Measurements from ENCODE around the gene FXYD2. TPM values are rescaled to one million over a fixed set of nuclear protein-coding genes. Genes with fewer than 3 reads are reported as not detected.
"Not testable (repeated sequence)": the region's sequence is repeated elsewhere in the genome, so short reads cannot be mapped to it uniquely, and the experiment has no call there.

Gene FXYD2
- polyA plus RNA-seq, 3 donors = 504 to 530 (median 517) TPM

DNA sequence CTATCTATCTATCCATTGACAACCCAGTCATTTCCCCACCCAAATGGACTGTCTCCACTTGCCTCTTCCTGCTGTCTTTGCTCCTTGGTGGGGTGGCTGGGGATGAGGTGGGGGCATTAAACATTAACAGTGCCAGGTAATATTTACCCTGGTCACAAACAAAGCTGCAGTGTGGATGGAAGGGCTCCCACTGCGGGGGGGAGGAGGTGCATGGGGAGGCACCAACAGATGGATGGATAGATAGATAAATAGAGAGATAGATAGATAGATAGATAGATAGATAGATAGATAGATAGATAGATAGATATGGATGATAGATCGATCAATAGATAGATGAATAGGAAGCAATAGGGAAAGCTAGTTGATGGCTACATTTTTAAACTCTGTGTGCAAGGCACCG lies 2.3 kb upstream of the FXYD2 start:
- no peak for DNase-seq

GRCh38 chr11:117826190-117826570 lies 1.6 kb upstream of the FXYD2 start:
- no peak for DNase-seq

- no peak for DNase-seq
Observed at GRCh38 chr11:117825538-117826189, 1.1 kb upstream of the FXYD2 start.

DNA sequence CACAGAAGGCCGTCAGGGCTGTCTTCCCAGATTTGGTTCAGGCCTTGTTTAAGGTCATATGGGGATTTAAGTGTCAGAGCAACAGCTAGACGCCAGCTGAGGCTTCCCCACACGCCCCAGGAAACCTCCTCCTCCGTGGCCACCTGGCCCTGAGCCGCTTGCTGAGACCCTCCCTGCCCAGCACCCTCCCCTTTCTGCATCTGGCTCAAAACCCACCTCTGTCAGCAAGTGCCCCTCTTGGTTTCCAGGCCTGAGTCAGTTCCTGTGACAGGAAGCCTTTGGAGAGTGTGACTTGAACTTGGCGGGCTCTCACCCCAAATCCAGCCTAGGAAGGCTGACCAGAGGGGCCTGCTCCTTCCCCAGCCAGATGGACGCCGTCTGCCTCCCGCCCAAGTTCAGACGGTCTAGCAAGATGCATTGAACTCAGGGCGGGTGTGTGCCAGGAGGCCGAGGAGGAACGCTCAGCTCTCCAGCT lies 561 bp downstream of the FXYD2 start:
- no peak for DNase-seq

DNA sequence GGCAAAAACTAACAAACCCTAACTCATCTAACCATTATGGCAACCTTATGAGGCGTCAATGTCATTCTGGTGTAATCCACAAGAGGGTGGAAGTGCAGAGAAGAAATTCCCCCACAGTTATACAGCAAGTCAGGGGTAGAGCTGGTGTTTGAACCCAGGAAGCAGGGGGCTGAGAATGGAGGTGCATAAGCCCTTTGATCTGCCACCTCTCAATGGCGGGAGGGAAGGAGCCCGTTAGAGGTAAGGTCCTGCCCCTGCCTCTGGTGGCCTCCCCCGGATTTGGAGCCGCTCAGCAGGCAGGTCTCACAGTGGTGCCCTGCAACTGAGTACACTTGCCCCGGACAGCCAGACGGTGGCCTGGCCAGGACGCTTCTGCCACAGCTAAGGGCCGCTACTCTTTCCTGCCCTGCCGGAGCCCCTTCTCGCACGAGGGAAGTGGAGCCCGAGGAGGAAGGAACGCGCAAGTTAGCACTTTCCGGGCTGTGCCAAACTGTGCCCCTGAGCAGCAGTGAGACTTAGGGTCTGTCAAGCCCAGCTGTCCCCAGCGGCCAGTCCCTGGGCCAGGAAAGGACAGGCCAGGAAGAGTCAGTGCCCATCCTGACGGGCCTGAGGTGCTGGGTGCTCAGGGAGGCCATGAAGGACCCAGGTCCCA lies 1.1 kb downstream of the FXYD2 start:
- DNase-seq = no peak

DNA sequence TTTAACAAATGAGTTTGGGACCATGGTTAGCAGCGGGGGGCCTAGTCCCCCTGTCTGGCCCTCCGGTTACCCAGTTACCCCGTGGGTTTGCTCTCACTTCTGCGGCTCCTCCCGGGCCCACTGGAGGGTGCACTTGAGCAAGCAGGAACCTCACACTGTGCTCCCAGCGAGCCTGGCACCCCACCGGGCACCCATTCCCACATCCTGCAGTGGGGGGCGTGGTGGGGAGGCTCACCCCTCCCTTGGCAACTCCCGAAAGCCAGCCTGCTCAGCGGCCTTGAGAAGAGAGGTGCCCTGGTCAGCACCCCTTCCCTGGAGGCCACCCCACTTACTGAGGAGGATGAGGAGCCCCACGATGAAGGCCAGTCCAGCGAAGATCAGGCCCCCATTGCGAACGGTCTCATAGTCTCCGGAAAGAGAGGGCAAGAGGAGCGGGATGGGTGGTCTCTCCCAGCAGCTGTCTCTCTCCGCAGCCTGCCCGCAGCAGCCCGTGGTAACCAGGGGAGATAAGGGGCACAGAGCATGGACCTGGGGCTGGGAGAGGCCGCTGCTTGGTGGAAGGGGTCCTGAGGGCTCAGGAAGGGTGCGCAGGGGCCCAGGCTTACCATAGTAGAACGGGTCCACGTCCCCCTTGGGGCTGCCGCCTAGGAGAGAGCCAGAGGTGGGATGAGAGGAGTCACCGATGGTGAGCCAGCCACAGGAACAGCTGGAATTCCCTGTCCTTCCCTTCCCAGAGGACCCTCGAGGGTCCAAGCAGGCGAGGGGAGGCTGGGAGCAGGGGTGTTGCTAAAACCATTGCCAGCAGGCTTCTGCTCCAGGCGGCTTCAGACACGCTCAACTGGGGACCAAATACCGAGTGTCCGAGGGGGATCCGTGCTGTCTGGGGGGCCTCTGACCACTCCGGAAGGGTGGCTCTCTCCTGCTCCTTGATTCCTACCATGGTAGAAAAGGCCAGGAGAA lies 2.2 kb downstream of the FXYD2 start:
- no peak for DNase-seq

DNA sequence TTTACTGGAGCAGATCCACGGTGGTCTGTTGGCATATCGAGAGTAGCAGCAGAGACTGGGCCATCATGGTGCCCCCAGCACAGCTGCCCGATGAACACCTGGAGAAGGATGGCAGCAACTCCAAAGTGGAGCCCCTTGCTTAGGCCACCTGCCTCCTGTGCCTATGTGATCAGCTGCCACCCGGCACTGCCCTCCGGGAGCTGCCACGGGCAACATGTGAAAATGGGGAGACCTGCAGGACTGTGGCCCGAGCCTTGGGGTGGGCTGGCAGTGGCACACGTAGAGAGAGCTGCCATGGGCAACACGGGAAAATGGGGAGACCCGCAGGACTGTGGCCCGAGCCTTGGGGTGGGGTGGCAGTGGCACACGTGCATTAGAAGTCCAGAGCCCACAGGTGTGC lies 3.1 kb downstream of the FXYD2 start:
- no peak for DNase-seq

GRCh38 chr11:117820516-117820915 lies 4.0 kb downstream of the FXYD2 start:
- no peak for DNase-seq

DNA sequence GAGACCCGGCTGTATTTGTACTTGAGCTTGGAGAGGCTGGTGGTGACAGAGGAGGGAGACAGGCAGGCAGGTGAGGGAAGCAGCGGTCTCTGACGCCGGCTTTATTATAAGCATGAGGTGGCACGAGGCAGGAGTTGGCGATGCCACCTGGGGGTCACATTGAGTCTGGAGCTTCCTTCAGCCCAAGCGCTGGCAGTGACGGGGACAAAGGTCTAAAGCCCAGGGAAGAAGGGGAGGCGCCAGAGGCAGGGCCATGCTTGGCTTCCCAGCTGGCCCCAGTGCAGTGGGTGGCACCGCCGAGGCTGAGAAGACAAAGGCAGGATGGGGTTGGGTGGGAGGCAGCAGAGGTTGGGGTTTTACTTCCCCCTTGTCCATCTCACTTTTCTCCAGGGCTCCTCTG lies 4.5 kb downstream of the FXYD2 start:
- no peak for DNase-seq

DNA sequence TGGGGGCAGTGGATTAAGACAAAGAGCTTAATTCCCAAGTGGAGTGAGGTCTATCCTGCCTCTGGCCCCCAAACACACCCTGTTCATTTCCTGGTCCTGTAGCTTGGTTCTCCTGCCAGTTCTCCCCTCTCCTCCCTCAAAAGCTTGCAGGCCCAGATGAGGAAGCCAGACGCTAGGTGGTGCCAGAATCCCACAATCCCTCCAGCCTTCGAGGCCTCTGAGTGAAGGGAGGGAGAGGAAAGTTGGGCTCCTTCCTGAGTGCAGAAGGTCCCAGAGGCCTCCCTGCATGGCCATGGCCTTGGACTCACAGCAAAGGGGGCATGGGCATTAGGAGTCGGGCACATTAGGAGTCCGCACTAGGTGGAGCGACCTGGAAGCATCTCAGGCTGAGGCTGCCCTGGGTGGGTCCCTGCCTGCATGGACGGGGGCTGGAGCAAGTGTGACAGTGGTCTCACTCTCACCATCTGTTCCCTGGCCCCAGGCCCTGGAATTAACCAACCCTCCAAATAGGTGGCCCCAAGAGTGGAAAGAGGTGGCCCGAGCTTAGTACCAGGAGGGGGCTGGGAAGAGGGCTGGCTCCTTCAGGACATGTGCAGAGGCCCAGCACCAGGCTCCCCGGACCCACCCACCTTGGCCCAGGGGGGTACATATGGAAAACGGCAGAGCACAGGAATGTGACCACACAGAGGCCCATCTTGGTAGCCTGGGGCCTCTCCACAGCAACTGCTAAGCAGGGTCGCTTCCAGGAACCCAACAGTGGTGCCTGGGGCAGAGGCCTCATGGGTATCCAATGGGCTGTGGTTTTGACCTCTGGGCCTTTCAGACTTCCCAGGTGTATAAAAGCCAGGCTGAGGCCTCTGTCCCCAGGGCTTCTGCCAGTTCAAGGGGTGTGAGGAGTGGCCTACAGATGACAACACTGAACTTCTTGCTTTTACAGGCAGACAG lies 5.2 kb downstream of the FXYD2 start:
- peak; percentile 86 for DNase-seq

DNA sequence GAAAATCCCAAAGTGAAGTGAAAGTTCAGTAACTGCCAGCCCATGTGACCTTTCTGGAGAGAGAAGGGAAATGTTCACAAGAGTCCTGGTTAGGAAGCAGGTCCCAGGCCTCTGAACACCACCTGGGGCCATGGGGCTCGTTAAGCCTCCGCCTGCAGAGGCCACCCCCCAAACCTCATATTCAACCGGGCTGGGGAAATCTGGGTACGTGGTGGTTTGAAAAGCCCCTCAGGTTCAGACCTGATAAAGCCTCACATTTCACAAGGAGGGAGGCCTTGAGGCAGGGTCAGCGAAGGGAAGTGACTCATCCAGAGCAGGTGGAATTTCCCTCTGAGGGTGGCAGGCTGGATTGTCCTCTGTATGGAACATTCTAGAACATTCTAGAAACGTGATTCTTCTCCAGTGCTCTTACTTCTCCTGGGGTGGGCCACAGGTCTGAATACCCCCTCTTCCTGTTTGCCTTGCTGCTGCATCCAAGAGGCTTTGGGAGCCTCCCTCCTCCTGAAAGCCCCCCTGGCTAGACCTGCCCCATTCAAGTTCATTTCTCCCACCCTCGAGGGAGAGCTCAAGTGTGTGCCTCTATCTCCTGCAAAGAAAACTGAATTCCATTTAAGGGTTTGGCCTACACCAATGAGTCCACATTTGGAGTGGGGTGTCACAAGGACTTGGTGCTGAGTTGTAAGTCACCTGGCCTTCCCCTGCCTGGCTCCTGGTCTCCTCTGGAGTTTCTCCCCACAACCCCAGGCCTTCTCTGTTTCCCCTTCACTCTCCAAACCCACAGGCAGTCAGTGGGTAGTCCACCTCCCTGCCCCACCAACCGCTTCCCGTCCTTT lies 6.3 kb downstream of the FXYD2 start:
- DNase-seq = no peak

- peak; percentile 86 for DNase-seq
Observed at GRCh38 chr11:117817368-117818040, 7.0 kb downstream of the FXYD2 start.

- DNase-seq = no peak
Observed at GRCh38 chr11:117816846-117817367, 7.6 kb downstream of the FXYD2 start.

GRCh38 chr11:117816151-117816741 lies 8.3 kb downstream of the FXYD2 start:
- peak; percentile 86 for DNase-seq

GRCh38 chr11:117815262-117815803 lies 9.2 kb downstream of the FXYD2 start:
- no peak for DNase-seq

DNA sequence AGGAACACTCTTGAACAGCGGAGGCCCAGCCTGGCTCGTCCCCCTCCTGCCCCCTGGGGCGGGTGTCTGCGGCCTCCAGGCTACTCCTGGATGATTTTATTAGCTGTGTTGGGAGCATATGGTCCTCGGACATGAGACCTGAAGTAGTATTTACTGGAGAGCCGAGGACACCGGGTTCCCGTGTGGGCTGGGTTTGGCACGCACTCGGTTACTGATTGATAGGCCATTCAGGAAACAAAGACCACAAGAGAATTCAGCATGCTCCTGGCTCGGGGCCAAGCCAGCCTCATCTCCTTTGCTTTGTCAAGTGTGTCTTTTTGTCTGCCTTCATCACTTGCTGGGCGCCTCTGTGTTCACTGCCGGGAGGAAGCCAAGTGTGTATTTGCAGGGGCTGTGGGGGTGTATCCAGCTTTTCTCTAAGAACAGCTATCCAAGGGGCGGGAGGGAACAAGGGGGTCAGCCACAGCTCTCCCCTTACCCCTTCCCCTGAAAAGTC lies 9.7 kb downstream of the FXYD2 start:
- peak; percentile 82 for DNase-seq

GRCh38 chr11:117814204-117814765 lies 10.3 kb downstream of the FXYD2 start:
- DNase-seq = no peak

- DNase-seq = not testable (repeated sequence)
Observed at GRCh38 chr11:117810056-117810451, 14.5 kb downstream of the FXYD2 start.

All from renal pelvis (tissue), 4 donors.